ENCODE data around the gene BDH1. TPM values are rescaled to one million over a fixed set of nuclear protein-coding genes. Genes with fewer than 3 reads are reported as not detected.

Gene BDH1
- total RNA-seq, 5 donors from 2014 or later (not counting 1 experiment from before 2014, with no cell fraction given): 31.1 to 74.7 (median 68.9) TPM

Other genes starting within 250 kb of the BDH1 start
- gene RUBCN, start 180.9 kb upstream of the BDH1 start, total RNA-seq: 10 to 100 TPM; 40.3 to 73.5 (median 64.7) TPM
- gene FYTTD1, start 193.9 kb upstream of the BDH1 start, total RNA-seq: 10 to 100 TPM; 52.4 to 58.4 (median 55.6) TPM
- gene LRCH3, start 235.3 kb upstream of the BDH1 start, total RNA-seq: 10 to 100 TPM; 51.4 to 75.1 (median 62.2) TPM